Thymus (tissue), 11 donors: Measurements from ENCODE around the gene HUNK. TPM values are rescaled to one million over a fixed set of nuclear protein-coding genes. Genes with fewer than 3 reads are reported as not detected.
A peak's percentile ranks its signal among the peaks of the same experiment; 100 is the strongest.

Experiments used
- DNase-seq, 9 donors: peaks; one replicate each; pipeline ENCODE4 v3.0.0-alpha.2; 2013; ENCODE audit warnings: low spot score in 9 of 9, low read depth in 6 of 9, missing footprints in 1 of 9
- H3K27ac ChIP-seq, 2 donors: one replicate each; pipeline ENCODE4 v1.5.1; 2013; ENCODE audit warnings: control low read depth in 1 of 2, low read depth in 1 of 2, low read length in 1 of 2, mild to moderate bottlenecking in 1 of 2, moderate library complexity in 1 of 2
- H3K27me3 ChIP-seq, 2 donors: one replicate each; pipeline ENCODE4 v1.5.1; 2013; ENCODE audit warnings: low read length in 1 of 2; ENCODE audit not compliant: control insufficient read depth in 2 of 2, insufficient read depth in 1 of 2
- H3K36me3 ChIP-seq, 2 donors: one replicate each; pipeline ENCODE4 v1.5.1; 2013; ENCODE audit warnings: low read length in 1 of 2, mild to moderate bottlenecking in 1 of 2, moderate library complexity in 1 of 2; ENCODE audit not compliant: control insufficient read depth in 2 of 2, insufficient read depth in 2 of 2
- H3K4me1 ChIP-seq, 2 donors: one replicate each; pipeline ENCODE4 v1.5.1; 2013; ENCODE audit warnings: low read length in 2 of 2; ENCODE audit not compliant: control insufficient read depth in 2 of 2, insufficient read depth in 2 of 2
- H3K4me3 ChIP-seq, 2 donors: one replicate each; pipeline ENCODE4 v1.5.1; 2013; ENCODE audit warnings: low read length in 2 of 2, control low read depth in 1 of 2, mild to moderate bottlenecking in 1 of 2
- H3K9me3 ChIP-seq, 2 donors: one replicate each; pipeline ENCODE4 v1.5.1; 2013; ENCODE audit warnings: low read length in 1 of 2, mild to moderate bottlenecking in 1 of 2; ENCODE audit not compliant: control insufficient read depth in 2 of 2, insufficient read depth in 1 of 2
- WGBS: extraction: QIAGEN DNeasy Blood & Tissue Kit; methylation state at CpG from one replicate; pipeline ENCODE4 v1.1.7; 2013; 5-methylcytosine and 5-hydroxymethylcytosine counted together
- polyA plus RNA-seq: library from polyadenylated mRNA; stranded (reverse); fragments of 200-250 nt; gene quantifications from one replicate; pipeline ENCODE4 v1.2.3, GENCODE V29; 2013
- total RNA-seq: library from RNA; stranded (reverse); fragments of 120-200 nt; gene quantifications from one replicate; pipeline ENCODE4 v1.2.4, GENCODE V29; 2013
- donor health status: healthy.

HUNK gene
- total and polyA plus RNA-seq, 2 donors: 0.21 to 1.1 TPM

DNA sequence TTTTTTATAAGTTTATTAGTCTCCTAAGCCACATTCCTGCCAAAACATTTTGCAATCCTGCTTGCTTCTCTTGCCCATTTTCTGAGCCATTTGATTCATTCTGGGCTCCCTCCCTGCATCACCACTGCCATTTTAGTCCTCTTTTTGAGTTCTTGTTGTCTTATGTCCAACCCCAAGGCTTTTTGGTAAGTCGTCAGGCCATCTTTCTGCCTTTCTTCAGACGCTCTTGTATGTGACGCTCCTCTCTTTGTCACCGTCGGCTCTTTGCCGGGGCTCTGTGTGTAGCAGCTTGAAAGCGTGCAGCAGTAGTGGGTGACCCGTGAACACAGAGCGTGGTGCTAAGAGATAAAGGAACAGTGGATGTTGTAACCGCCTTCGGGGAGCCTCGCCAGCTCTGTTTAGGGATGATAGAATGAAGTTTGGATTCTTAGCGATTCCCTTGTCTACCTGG lies 14.6 kb downstream of the HUNK start:
- no peak overlapping the region for H3K4me3 ChIP-seq
- DNase-seq: no peak
- peak overlapping the region in 1 of 2 donors; percentile 36 for H3K27ac ChIP-seq
- 95% methylated on average over 13 of the region's 13 CpGs for WGBS
- no peaks in the 10 kb centered on the region for H3K9me3 ChIP-seq
- H3K4me1 ChIP-seq: no peaks in the 10 kb centered on the region
- no peaks in the 10 kb centered on the region for H3K27me3 ChIP-seq
- H3K36me3 ChIP-seq: no peaks in the 10 kb centered on the region

DNA sequence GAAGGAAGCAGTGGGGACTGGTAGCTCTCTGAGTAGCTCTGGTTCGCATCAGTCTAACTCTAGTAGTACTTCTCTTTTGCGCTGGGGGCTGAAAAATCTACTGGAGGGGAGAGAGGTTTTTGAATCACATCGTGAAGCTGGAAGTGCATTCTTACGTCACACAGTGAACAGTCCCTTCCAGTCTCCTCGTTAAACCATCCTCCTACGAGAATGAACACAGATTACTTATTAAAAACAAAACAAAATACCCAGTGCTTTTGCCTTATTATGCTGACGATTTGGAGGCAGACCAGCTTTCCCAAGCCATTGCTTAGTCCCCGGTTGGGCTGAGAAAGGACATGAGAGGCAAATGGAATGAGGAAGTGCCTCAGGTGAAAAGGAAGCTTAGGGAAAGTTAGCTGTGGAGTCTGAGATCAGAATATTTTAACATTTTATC lies 16.1 kb downstream of the HUNK start:
- Histone ChIP-seq H3K9me3 (no peaks in the 10 kb centered on the region), H3K27ac (no peak overlapping the region), H3K4me3 (no peak overlapping the region), H3K4me1 (no peaks in the 10 kb centered on the region), H3K27me3 (no peaks in the 10 kb centered on the region), H3K36me3 (no peaks in the 10 kb centered on the region)
- DNase-seq: no peak
- WGBS: 17% methylated on average over 8 of the region's 8 CpGs

DNA sequence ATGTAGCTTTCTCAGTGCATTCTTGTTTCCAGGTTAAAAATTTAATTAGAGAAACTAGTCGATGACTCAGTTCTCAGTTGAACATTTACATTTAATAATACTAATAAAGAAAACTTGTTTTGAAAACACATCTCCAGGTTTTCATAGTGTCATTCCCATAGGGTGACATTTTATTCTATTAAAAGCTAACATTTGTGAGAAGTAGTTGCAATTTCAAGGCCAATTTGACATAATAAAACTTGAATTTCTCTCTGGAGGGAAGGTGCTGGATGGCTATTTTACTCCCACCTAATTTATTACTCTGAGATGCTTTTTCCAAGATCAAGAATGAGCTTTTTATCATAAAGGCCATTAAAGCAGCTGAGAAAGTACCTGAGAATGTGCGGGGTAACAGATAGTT lies 16.6 kb downstream of the HUNK start:
- no peak overlapping the region for H3K27ac ChIP-seq
- WGBS: 86% methylated on average over 2 of the region's 2 CpGs
- H3K36me3 ChIP-seq: no peaks in the 10 kb centered on the region

DNA sequence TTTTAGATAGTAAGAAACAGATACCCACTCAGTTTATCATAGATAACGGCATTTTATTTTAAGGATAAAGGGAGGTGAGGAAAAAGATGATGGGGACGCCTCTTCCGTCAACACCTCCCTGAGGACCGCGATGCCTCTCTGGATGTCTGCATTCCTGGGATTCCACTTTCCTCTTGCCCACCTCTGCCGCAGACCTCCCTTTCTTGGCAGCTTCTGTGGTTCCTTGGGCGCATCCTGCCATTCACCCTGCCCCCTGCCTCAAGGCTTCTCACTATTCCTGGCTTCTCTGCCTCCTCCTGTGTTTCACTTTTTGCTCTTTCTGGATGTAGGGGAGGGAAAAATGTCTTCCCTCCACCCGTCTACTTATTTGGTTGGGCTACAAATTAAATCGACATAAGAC lies 19.9 kb downstream of the HUNK start:
- no peaks in the 10 kb centered on the region for H3K36me3 ChIP-seq
- 75% methylated on average over 9 of the region's 9 CpGs for WGBS
- no peak overlapping the region for H3K27ac ChIP-seq
- H3K27me3 ChIP-seq: no peaks in the 10 kb centered on the region
- no peak overlapping the region for H3K4me3 ChIP-seq
- no peaks in the 10 kb centered on the region for H3K4me1 ChIP-seq
- DNase-seq: no peak
- no peaks in the 10 kb centered on the region for H3K9me3 ChIP-seq

More for the DNA sequence above, 16.6 kb downstream of the HUNK start:
- Histone ChIP-seq H3K4me1 (no peaks in the 10 kb centered on the region), H3K4me3 (no peak overlapping the region), H3K9me3 (no peaks in the 10 kb centered on the region), H3K27me3 (no peaks in the 10 kb centered on the region)
- no peak for DNase-seq

- Histone ChIP-seq H3K4me1 (no peaks in the 10 kb centered on the region), H3K36me3 (no peaks in the 10 kb centered on the region), H3K27ac (no peak overlapping the region), H3K4me3 (no peak overlapping the region), H3K27me3 (no peaks in the 10 kb centered on the region), H3K9me3 (no peaks in the 10 kb centered on the region)
- DNase-seq: no peak
- WGBS: 70% methylated on average over 6 of the region's 6 CpGs
These were observed 21.1 kb downstream of the HUNK start for GRCh38 chr21:31893851-31894415.

DNA sequence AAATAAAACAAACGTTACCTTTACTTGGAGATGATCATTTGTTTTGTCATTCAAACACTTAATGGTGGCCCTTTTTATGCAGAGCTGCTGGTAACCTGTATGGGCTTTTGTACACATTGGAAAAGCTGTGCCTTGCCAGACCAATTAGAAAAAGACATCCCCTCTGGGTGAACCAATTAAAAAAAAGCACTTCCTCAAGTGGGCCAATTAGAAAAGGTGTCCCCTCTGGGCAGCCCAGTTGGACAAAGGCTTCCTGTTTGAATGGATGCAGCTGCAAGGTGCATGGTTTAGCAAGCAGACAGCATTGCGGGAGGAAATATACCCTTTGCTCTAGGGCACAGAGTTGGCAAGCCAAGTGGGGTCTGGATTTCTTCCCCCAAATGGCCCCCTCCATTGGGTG lies 21.6 kb downstream of the HUNK start:
- Histone ChIP-seq H3K4me1 (no peaks in the 10 kb centered on the region), H3K9me3 (no peaks in the 10 kb centered on the region), H3K27me3 (no peaks in the 10 kb centered on the region), H3K36me3 (no peaks in the 10 kb centered on the region), H3K4me3 (no peak overlapping the region), H3K27ac (no peak overlapping the region)
- DNase-seq: no peak
- WGBS: 84% methylated on average over 2 of the region's 2 CpGs

GRCh38 chr21:31895077-31895835 lies 22.4 kb downstream of the HUNK start:
- no peaks in the 10 kb centered on the region for H3K9me3 ChIP-seq
- H3K4me1 ChIP-seq: no peaks in the 10 kb centered on the region
- DNase-seq: no peak
- no peaks in the 10 kb centered on the region for H3K36me3 ChIP-seq
- H3K27me3 ChIP-seq: no peaks in the 10 kb centered on the region
- H3K27ac ChIP-seq: no peak overlapping the region
- 72% methylated on average over 6 of the region's 6 CpGs for WGBS
- no peak overlapping the region for H3K4me3 ChIP-seq

DNA sequence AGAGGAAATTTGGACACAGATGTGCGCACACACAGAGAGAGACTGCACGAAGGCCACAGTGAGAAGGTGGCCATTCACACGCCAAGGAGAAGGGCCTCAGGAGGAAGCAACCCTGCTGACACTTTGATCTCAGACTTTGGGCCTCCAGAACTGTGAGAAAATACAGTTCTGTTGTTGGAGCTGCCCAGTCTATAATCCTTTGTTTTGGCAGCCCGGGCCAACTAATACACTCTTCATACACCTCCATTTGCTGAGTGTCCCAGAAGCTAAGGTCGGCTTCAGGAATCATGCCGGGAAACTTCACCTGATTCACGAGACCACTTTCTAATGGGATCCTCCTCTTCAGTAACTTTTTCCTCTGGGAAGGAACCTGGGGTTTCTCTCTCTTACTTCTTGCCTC lies 23.2 kb downstream of the HUNK start:
- H3K4me1 ChIP-seq: no peaks in the 10 kb centered on the region
- no peaks in the 10 kb centered on the region for H3K9me3 ChIP-seq
- no peak for DNase-seq
- no peak overlapping the region for H3K27ac ChIP-seq
- H3K36me3 ChIP-seq: no peaks in the 10 kb centered on the region
- no peaks in the 10 kb centered on the region for H3K27me3 ChIP-seq
- no peak overlapping the region for H3K4me3 ChIP-seq
- WGBS: 77% methylated on average over 7 of the region's 7 CpGs

DNA sequence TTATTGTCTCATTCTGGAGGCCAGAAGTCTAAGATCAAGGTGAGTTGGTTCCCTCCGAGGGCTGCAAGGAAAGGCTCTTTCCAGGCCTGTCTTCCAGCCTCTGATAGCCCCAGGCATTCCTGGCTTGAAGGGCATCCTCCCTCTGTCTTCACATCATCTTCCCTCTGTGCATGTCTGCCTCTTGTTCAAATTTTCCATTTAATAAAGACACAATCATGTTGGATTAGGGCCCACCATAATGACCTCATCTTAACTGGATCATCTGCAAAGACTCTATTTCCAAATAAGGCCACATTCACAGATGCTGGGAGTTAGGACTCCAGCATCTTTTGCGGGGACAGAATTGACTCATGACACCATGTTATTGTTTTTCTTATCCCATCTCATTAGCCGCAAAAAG lies 24.5 kb downstream of the HUNK start:
- Histone ChIP-seq H3K9me3 (no peaks in the 10 kb centered on the region), H3K27me3 (no peaks in the 10 kb centered on the region), H3K4me1 (no peaks in the 10 kb centered on the region), H3K36me3 (no peaks in the 10 kb centered on the region), H3K27ac (no peak overlapping the region), H3K4me3 (no peak overlapping the region)
- DNase-seq: no peak
- 91% methylated on average over 3 of the region's 3 CpGs for WGBS
